WTC11 (cell line): ENCODE data around the gene GDF2. TPM values are rescaled to one million over a fixed set of nuclear protein-coding genes. Genes with fewer than 3 reads are reported as not detected.

Experiments
- ATAC-seq: fragments of 200-7000 bp; cut with Tn5 transposase; 2 replicates; pipeline ENCODE4 v1.10.0; 2021; ENCODE audit warnings: mild to moderate bottlenecking, moderate library complexity
- CTCF ChIA-PET: fragments of 300-600 bp; sonication (Branson Sonifier 250); formaldehyde crosslinking; loops from one replicate; lab custom pipeline; 2021; ENCODE audit warnings: antibody characterized with exemption; lab: Charles Lee
- POLR2A ChIA-PET: fragments of 350-600 bp; sonication (Branson Sonifier 250); formaldehyde crosslinking; loops from one replicate; lab custom pipeline; 2021; ENCODE audit warnings: antibody characterized with exemption; lab: Charles Lee
- DNase-seq: peaks from one replicate; pipeline ENCODE4 v3.0.0; 2021; ENCODE audit warnings: low spot score
- H3K27ac Mint-ChIP-seq: 2 replicates; pipeline ENCODE4 v1.8.0; 2021; ENCODE audit warnings: mixed read lengths
- H3K27me3 Mint-ChIP-seq: 2 replicates; pipeline ENCODE4 v1.8.0; 2021; ENCODE audit warnings: low read depth, mild to moderate bottlenecking, moderate library complexity, mixed read lengths
- H3K36me3 Mint-ChIP-seq: 2 replicates; pipeline ENCODE4 v1.8.0; 2021; ENCODE audit warnings: mixed read lengths
- H3K4me1 Mint-ChIP-seq: 2 replicates; pipeline ENCODE4 v1.8.0; 2022; ENCODE audit warnings: mixed read lengths
- H3K4me3 Mint-ChIP-seq: 2 replicates; pipeline ENCODE4 v1.8.0; 2021; ENCODE audit warnings: mild to moderate bottlenecking, moderate library complexity, mixed read lengths
- H3K9me3 Mint-ChIP-seq: 2 replicates; pipeline ENCODE4 v1.8.0; 2021; ENCODE audit warnings: mixed read lengths
- GABPB1 ChIP-seq: sonication (generic); formaldehyde crosslinking; IDR thresholded peaks from 2 replicates; pipeline ENCODE4 v1.8.1; 2023; ENCODE audit warnings: mild to moderate bottlenecking, missing genetic modification reagents
- TCF7 ChIP-seq: sonication (generic); formaldehyde crosslinking; IDR thresholded peaks from 2 replicates; pipeline ENCODE4 v1.8.0; 2022; ENCODE audit warnings: mild to moderate bottlenecking, low read depth, missing genetic modification reagents, moderate library complexity
- ZNF263 ChIP-seq: sonication (generic); formaldehyde crosslinking; IDR thresholded peaks from 2 replicates; pipeline ENCODE4 v1.8.1; 2022; ENCODE audit warnings: low read depth, mild to moderate bottlenecking, moderate library complexity, missing genetic modification reagents
- ZNF317 ChIP-seq: sonication (generic); formaldehyde crosslinking; IDR thresholded peaks from 2 replicates; pipeline ENCODE4 v1.8.1; 2023; ENCODE audit warnings: low read depth, mild to moderate bottlenecking, moderate library complexity, missing genetic modification reagents, borderline replicate concordance
- ZNF396 ChIP-seq: fragments of 250-450 bp; sonication (Bioruptor Pico); IDR thresholded peaks from 2 replicates; pipeline ENCODE4 v1.8.0; 2021; ENCODE audit warnings: mild to moderate bottlenecking, moderate library complexity, borderline replicate concordance
- total RNA-seq: library from RNA; stranded (reverse); gene quantifications from 3 replicates; pipeline ENCODE4 v1.2.3, GENCODE V29; 2021
- TF ChIP-seq, protein P1 (sequence below): sonication (generic); formaldehyde crosslinking; IDR thresholded peaks from 2 replicates; pipeline ENCODE4 v1.8.1; 2022; ENCODE audit warnings: low read depth, mild to moderate bottlenecking, moderate library complexity, missing genetic modification reagents, borderline replicate concordance
- TF ChIP-seq, protein P2 (sequence below): sonication (generic); formaldehyde crosslinking; IDR thresholded peaks from 2 replicates; pipeline ENCODE4 v1.8.0; 2023; ENCODE audit warnings: missing genetic modification reagents, mild to moderate bottlenecking, borderline replicate concordance
- TF ChIP-seq, protein P3 (sequence below): sonication (generic); formaldehyde crosslinking; IDR thresholded peaks from 2 replicates; pipeline ENCODE4 v1.8.1; 2023; ENCODE audit warnings: mild to moderate bottlenecking, missing genetic modification reagents, moderate library complexity
- TF ChIP-seq, protein P4 (sequence below): sonication (generic); formaldehyde crosslinking; IDR thresholded peaks from 2 replicates; pipeline ENCODE4 v1.8.1; 2022; ENCODE audit warnings: mild to moderate bottlenecking, moderate library complexity, missing genetic modification reagents

Gene GDF2
- total RNA-seq, 1 experiment from 2014 or later, result not detected

DNA sequence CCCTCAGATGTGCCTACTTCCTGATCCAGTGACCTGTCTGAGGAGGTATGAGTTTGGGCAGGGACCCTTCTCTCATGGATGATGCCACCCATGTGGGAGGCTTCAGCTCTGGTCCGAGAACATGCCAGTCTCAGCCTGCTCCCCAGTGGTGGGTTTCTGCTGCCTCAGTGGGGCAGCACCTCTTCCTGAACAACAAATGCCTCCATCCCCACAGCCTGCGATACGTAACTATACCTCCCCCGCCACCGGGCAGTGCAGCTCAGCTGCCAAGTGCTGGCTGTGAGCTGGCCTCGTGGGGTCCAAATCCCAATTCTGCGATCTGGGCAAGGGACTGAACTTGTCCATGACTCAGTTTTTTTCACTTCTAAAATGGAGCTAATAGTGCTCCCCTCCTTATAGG, 19.1 kb upstream of the GDF2 start:
- CTCF ChIA-PET, result interaction anchor here (0.6 to 1.8 kb wide), 3 partner anchors 9 to 279 kb away, joined by 3 to 6 read pairs (median 3); no protein-coding TSS in a partner anchor
- TF ChIP-seq, protein P1, sequence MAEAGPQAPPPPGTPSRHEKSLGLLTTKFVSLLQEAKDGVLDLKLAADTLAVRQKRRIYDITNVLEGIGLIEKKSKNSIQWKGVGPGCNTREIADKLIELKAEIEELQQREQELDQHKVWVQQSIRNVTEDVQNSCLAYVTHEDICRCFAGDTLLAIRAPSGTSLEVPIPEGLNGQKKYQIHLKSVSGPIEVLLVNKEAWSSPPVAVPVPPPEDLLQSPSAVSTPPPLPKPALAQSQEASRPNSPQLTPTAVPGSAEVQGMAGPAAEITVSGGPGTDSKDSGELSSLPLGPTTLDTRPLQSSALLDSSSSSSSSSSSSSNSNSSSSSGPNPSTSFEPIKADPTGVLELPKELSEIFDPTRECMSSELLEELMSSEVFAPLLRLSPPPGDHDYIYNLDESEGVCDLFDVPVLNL (CRISPR knock-in tag), result no peak
- TF ChIP-seq ZNF317 (CRISPR knock-in tag) (no peak), ZNF396 (CRISPR knock-in tag) (no peak)
- TF ChIP-seq, all 79 proteins: peak for 0
- Mint-ChIP-seq H3K27me3 (peaks cover 45% of the 10 kb centered on the region), H3K9me3 (no peaks in the 10 kb centered on the region), H3K36me3 (no peaks in the 10 kb centered on the region), H3K27ac (no peak overlapping the region), H3K4me1 (peaks cover 24% of the 10 kb centered on the region), H3K4me3 (no peak overlapping the region)
- DNase-seq (no peak), ATAC-seq (no peak)
- POLR2A ChIA-PET, result no interaction called here

DNA sequence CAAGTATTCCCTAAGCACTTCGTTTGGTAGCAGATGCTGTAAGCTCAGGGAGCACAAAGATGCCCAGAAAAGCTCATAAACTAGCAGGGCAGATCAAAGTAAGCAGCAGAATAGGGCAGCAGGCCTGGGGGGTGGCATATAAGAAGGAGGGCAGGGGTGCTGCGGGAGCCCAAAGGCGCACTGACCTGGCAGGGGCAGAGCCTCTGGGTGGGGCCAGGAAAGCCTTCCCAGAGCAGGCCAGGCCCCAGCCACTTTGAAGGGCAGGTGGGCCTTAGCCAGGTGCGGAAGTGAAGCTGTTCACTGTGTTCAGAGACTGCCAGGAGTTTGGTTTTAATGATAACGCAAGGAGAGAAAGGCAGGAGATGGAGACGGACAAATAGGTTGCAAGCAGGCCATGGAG, 18.4 kb upstream of the GDF2 start:
- Mint-ChIP-seq H3K27me3 (peaks cover 40% of the 10 kb centered on the region), H3K36me3 (no peaks in the 10 kb centered on the region), H3K4me3 (no peak overlapping the region), H3K4me1 (peaks cover 32% of the 10 kb centered on the region), H3K9me3 (no peaks in the 10 kb centered on the region), H3K27ac (no peak overlapping the region)
- POLR2A ChIA-PET, result no interaction called here
- CTCF ChIA-PET, result interaction anchor here (0.6 to 1.8 kb wide), 3 partner anchors 8 to 279 kb away, joined by 3 to 6 read pairs (median 3); no protein-coding TSS in a partner anchor
- ATAC-seq (no peak), DNase-seq (no peak)
- TF ChIP-seq, protein P2, sequence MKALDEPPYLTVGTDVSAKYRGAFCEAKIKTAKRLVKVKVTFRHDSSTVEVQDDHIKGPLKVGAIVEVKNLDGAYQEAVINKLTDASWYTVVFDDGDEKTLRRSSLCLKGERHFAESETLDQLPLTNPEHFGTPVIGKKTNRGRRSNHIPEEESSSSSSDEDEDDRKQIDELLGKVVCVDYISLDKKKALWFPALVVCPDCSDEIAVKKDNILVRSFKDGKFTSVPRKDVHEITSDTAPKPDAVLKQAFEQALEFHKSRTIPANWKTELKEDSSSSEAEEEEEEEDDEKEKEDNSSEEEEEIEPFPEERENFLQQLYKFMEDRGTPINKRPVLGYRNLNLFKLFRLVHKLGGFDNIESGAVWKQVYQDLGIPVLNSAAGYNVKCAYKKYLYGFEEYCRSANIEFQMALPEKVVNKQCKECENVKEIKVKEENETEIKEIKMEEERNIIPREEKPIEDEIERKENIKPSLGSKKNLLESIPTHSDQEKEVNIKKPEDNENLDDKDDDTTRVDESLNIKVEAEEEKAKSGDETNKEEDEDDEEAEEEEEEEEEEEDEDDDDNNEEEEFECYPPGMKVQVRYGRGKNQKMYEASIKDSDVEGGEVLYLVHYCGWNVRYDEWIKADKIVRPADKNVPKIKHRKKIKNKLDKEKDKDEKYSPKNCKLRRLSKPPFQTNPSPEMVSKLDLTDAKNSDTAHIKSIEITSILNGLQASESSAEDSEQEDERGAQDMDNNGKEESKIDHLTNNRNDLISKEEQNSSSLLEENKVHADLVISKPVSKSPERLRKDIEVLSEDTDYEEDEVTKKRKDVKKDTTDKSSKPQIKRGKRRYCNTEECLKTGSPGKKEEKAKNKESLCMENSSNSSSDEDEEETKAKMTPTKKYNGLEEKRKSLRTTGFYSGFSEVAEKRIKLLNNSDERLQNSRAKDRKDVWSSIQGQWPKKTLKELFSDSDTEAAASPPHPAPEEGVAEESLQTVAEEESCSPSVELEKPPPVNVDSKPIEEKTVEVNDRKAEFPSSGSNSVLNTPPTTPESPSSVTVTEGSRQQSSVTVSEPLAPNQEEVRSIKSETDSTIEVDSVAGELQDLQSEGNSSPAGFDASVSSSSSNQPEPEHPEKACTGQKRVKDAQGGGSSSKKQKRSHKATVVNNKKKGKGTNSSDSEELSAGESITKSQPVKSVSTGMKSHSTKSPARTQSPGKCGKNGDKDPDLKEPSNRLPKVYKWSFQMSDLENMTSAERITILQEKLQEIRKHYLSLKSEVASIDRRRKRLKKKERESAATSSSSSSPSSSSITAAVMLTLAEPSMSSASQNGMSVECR (CRISPR knock-in tag), result no peak
- TF ChIP-seq, protein P3, sequence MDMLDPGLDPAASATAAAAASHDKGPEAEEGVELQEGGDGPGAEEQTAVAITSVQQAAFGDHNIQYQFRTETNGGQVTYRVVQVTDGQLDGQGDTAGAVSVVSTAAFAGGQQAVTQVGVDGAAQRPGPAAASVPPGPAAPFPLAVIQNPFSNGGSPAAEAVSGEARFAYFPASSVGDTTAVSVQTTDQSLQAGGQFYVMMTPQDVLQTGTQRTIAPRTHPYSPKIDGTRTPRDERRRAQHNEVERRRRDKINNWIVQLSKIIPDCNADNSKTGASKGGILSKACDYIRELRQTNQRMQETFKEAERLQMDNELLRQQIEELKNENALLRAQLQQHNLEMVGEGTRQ (CRISPR knock-in tag), result no peak

DNA sequence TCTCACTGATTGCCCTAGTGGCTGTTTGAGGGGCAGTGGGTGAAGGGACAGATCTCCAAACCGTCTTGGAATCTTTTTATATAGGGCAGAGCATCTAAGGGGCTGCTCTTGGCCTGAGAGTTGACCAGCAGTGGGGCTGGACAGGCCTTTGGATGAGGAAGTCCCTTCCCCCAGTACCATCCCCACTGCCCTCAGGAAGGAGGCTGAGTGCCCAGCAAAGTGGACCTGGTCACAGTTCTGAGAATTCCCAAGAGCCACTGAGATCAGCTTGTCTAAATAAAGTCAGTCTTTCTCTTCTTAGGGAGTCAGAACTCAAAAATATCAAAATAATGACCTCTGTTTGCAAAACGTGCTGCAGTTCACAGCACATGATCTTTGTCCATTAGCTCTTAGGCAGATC, 16.7 kb upstream of the GDF2 start:
- Mint-ChIP-seq H3K9me3 (no peaks in the 10 kb centered on the region), H3K4me3 (no peak overlapping the region), H3K27me3 (peaks cover 29% of the 10 kb centered on the region), H3K36me3 (no peaks in the 10 kb centered on the region), H3K27ac (no peak overlapping the region), H3K4me1 (peaks cover 35% of the 10 kb centered on the region)
- ChIA-PET POLR2A (no interaction called here), CTCF (interaction anchor here (1.1 to 1.2 kb wide), 2 partner anchors 258 to 279 kb away, joined by 3 read pairs; no protein-coding TSS in a partner anchor)
- no peak for ATAC-seq
- TF ChIP-seq, protein P4, sequence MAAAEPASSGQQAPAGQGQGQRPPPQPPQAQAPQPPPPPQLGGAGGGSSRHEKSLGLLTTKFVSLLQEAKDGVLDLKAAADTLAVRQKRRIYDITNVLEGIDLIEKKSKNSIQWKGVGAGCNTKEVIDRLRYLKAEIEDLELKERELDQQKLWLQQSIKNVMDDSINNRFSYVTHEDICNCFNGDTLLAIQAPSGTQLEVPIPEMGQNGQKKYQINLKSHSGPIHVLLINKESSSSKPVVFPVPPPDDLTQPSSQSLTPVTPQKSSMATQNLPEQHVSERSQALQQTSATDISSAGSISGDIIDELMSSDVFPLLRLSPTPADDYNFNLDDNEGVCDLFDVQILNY (CRISPR knock-in tag), result no peak
- TF ChIP-seq TCF7 (CRISPR knock-in tag) (no peak), ZNF263 (no peak), GABPB1 (CRISPR knock-in tag) (no peak)
- no peak for DNase-seq
